ELF-1 (cell line): ENCODE data around the gene EZH2.

Source experiments
- DNase-seq: peaks from one replicate; pipeline ENCODE4 v3.0.0-alpha.2; 2016; ENCODE audit warnings: low read depth, low spot score

Gene EZH2

DNA sequence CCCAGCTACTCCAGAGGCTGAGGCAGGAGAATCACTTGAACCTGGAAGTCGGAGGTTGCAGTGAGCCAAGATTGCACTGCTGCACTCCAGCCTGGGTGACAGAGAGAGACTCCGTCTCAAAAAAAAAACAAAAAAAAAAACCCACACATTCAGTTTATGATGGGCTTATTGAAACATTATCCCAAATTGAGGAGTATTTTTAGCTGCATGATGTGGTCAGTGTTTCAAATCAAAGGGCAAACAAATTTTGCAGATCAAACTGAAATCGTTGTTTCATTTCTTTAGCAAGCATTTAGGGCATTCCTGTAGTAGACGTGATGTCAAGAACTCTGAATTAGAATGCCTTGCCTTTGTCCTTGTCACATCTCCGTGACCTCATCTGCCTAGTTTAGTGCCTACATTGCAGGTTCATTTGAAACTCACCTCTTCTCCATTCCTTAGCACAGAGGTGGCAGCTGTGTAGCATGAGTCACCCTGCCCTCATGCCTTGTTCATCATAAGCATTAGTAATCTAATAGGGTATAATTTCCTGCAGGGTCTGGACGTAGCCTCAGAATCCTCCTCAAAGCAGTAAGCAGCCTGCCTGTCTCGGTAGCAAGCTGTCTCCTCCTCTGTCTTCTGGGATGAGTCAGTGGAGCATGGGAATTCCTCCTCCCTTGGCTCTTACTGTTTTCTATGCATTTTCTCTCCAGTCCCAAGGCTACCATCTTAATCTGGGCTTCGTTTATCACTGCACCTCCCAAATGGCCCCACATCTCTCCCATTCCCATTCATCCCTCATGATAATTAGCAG lies 111.6 kb downstream of the EZH2 start:
- DNase-seq, result peak; percentile 15

DNA sequence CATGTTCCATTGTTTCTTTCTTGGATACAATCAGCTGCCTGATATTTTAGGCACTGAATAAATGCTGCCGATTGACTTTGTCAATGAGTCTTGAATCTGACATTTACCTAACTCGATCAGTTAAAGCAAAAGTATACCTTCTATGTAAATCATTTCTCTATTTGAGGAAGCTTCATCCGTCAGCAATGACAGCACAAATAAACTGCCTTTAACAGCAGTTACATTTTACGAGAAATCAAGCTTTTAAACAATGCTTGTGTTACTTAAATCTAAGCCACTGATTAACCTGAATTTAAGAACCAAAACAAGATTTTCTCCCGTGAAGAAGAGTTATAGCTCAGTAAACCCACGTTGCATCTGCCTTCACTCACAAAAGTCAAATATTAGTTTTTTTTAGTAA lies 114.1 kb downstream of the EZH2 start:
- DNase-seq, result no peak

DNA sequence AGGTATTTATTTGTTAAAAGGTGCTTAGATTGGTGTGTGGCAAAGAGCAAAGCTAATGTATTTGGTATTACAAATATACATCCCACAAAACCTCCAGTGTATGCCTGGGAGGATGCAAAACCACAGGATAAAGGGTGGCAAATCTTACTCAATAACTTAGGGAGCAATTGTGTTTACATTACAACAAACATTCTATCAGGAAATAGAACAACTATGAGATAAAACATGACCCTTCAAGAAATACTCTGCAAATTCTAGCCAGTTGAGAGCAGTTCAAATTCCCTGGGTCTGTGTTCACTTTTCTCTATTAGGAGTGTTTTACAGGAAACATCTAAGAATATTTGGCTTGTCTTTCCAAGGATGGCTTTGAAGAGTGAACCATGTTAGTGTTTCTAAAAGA lies 120.5 kb downstream of the EZH2 start:
- no peak for DNase-seq

DNA sequence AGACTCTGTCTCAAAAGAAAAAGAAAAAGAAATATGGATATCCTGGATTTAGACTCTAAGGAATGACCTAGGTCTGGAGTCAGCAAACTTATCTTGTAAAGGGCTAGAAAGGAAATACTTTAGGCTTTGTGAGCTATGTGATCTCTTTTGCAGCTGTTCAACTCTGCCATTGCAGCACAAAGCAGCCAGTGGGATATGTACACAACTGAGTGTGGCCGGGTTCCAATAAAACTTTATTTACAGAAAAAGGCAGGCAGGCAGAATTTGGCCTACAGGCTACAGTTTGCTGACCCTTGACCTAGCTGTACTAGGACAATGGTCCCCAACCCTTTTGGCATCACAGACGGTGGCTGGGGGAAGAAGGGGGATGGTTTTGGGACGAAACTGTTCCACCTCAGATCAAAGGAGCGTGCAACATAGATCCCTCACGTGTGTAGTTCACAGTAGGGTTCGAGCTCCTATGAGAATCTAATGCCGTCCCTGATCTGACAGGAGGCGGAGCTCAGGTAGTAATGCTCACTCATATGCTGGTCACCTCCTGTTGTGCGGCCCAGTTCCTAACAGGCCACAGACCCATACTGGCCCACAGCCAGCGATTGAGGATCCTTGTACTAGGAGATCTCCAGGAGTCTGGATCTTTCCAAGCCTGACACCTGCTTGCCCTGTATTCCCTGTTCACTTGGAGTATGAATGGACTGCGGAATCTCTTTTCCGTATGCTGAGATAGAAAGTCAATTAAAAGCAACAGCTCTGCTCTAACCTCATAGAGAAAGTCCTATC lies 122.4 kb downstream of the EZH2 start:
- DNase-seq, result no peak
